HG02981 (cell line): ENCODE results near the gene B4GALT7.
"Not testable (repeated sequence)": the region's sequence is repeated elsewhere in the genome, so short reads cannot be mapped to it uniquely, and the experiment has no call there.

Experiments
- ATAC-seq: cut with Tn5 transposase; IDR thresholded peaks from one replicate; pipeline ENCODE4 v1.9.1; 2021; ENCODE audit warnings: mild to moderate bottlenecking, moderate library complexity; ENCODE audit not compliant: unreplicated experiment

Gene B4GALT7

GRCh38 chr5:177608243-177609075 lies 8.5 kb downstream of the B4GALT7 start:
- no peak for ATAC-seq

- no peak for ATAC-seq
Measured at GRCh38 chr5:177609076-177610059, 9.4 kb downstream of the B4GALT7 start.

- ATAC-seq = no peak
Measured at GRCh38 chr5:177610131-177610769, 10.3 kb downstream of the B4GALT7 start.

DNA sequence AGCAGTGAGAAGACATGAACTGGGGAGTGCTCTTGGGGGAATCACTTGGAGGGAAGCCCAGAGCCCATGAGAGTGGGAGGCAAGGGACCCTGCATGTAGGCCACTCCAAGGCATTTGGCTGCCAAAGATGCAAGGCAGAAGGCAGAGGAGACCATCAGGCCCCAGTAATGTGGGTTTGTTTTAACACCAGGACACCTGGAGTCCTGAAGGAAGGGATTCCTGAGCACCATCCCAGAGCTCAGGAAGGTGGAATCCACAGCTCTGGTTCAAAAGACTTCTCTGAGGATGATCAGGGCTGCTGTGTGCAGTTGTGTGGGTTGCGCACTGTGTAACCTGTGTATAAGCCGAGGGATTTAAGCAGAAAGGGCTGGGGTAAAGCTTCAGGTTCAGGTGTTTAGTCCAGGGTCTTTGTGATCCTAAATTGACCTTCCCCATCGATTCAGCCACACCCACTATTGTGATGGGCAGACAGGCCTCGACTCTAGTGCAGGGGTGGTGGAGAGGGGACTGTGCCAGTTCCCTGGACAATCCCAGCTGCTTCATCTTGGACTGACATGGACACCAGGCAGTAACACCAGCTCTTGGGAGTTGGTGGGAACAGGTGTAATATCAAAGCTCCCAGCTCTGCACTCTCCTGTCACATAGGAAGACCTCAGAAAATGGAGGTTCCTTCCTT lies 11.0 kb downstream of the B4GALT7 start:
- no peak for ATAC-seq

DNA sequence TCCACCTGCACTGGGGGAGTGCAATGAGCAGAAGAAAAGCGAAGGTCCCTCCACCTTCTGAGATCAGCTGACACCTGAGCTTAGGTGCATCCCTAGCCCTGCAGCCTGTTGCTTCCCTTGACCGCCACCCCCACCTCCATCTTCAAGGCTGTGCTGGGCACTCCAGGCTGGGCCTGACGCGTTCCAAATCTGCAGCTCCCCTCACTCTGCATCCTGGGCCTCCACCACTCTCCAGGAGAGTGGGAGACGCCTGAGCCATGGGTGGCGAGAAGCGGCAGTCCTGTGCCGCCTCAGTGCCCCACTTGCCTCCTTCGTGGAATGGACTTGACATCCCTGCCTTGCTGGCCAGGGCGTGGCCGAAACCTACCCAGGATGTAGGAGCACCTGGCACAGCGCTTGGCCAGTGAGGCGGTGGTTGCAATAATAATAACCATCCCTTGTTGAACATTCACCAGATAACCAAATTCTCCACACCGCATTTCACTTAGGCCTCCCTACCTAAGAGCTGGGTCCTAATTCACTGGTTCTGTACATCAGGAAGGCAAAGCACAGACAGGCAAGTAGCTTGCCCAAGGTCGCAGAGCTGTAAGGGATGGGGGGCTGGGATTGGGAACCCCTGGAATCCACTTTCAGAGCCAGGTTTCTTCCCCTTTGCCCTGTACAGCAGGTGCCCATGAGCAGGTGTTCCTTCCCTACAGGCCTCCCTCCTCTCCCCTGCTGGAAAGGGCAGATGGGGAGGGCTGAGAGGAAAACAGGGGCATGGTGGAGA lies 11.7 kb downstream of the B4GALT7 start:
- ATAC-seq = no peak

- ATAC-seq = no peak
Measured at GRCh38 chr5:177612215-177612673, 12.3 kb downstream of the B4GALT7 start.

DNA sequence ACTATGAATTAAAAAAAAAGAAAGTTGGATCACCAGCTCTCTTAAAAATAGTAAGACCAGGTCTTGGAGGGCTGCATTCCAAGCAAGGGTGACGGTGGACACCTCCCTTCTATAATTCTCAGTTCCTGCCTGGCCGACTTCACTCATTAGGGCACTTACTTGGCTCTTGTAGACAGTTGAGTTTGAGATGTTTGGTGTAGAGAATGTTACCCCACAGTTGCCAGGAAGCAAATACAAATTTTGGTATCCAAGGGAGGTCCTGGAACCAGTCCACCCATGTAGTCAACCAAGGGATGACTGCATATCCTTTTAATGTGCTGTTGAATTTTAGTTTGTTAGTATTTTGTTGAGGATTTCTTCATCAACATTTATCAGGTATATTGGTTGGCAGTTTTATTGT lies 20.6 kb downstream of the B4GALT7 start:
- ATAC-seq = no peak

GRCh38 chr5:177624172-177624571 lies 24.2 kb downstream of the B4GALT7 start:
- ATAC-seq = not testable (repeated sequence)

DNA sequence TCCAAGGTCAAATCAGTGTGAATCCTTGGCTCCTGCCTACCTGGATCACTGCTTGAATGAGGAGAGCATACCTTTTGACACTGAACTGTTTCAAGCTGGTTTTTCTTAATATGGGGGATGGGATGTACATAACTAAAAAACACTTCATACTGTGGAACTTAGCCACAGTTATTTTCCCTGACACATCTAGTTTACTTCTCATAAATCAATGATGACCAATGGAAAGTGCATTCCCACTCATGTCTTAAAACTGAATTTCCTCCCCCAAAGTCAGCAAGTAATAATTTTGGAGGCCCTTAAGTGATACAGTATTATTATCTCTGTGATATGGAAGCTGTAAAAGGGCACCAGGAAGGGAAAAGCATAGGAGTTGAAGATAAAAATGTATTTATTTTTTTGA lies 30.3 kb downstream of the B4GALT7 start:
- not testable (repeated sequence) for ATAC-seq

GRCh38 chr5:177634912-177635311 lies 35.0 kb downstream of the B4GALT7 start:
- not testable (repeated sequence) for ATAC-seq

GRCh38 chr5:177645462-177645861 lies 45.5 kb downstream of the B4GALT7 start:
- ATAC-seq = not testable (repeated sequence)

- not testable (repeated sequence) for ATAC-seq
Measured at GRCh38 chr5:177651235-177651634, 51.3 kb downstream of the B4GALT7 start.

- not testable (repeated sequence) for ATAC-seq
Measured at GRCh38 chr5:177657846-177658245, 57.9 kb downstream of the B4GALT7 start.

GRCh38 chr5:177658542-177658941 lies 58.6 kb downstream of the B4GALT7 start:
- ATAC-seq = not testable (repeated sequence)
